GM12892 (cell line): ENCODE data around the gene IL9R.

Experiments used
- POLR2A ChIP-seq: IDR thresholded peaks from 2 replicates; pipeline ENCODE4 v1.6.1; 2011; ENCODE audit warnings: low read depth, low read length, control low read depth
- POLR2AphosphoS5 ChIP-seq: IDR thresholded peaks from 2 replicates; pipeline ENCODE4 v1.6.1; 2011; ENCODE audit warnings: low read depth, low read length, control low read depth
- TAF1 ChIP-seq: IDR thresholded peaks from 2 replicates; pipeline ENCODE4 v1.6.1; 2011; ENCODE audit warnings: low read depth, mild to moderate bottlenecking, control low read depth, low read length, borderline replicate concordance

GRCh38 chrX:155968791-155969190 is 28.7 kb upstream of the IL9R start:
- TF ChIP-seq POLR2A (no peak), POLR2AphosphoS5 (no peak), TAF1 (no peak)
